Sigmoid colon (tissue), 4 donors: ENCODE data around the gene CASZ1.

Source experiments
- EP300 ChIP-seq, 4 donors: sonication (generic); formaldehyde crosslinking; IDR thresholded peaks; one replicate each; pipeline ENCODE4 v1.6.1; 2017; ENCODE audit warnings: antibody characterized with exemption in 4 of 4
- POLR2A ChIP-seq, 2 donors: fragments of 450-650 bp; IDR thresholded peaks; one replicate each; pipeline ENCODE4 v1.6.1; 2016; ENCODE audit warnings: antibody characterized with exemption in 2 of 2, mild to moderate bottlenecking in 2 of 2, moderate library complexity in 2 of 2
- POLR2AphosphoS5 ChIP-seq, 4 donors: sonication (generic); formaldehyde crosslinking; IDR thresholded peaks; one replicate each; pipeline ENCODE4 v1.6.1; 2017; ENCODE audit warnings: antibody characterized with exemption in 4 of 4
- TF ChIP-seq, protein P1 (sequence below), 4 experiments: fragments of 450-650 bp in 3 of 4; fragments of 200-600 bp in 1 of 4; IDR thresholded peaks; one replicate each; pipeline ENCODE4 v1.5.1; 2016 to 2019; ENCODE audit warnings: antibody characterized with exemption in 4 of 4, mild to moderate bottlenecking in 3 of 4, moderate library complexity in 2 of 4

- TF ChIP-seq POLR2A (IDR thresholded peaks at IDR 0.05) (no peak), POLR2AphosphoS5 (IDR thresholded peaks at IDR 0.05) (no peak), EP300 (IDR thresholded peaks at IDR 0.05) (no peak)
- TF ChIP-seq, protein P1, sequence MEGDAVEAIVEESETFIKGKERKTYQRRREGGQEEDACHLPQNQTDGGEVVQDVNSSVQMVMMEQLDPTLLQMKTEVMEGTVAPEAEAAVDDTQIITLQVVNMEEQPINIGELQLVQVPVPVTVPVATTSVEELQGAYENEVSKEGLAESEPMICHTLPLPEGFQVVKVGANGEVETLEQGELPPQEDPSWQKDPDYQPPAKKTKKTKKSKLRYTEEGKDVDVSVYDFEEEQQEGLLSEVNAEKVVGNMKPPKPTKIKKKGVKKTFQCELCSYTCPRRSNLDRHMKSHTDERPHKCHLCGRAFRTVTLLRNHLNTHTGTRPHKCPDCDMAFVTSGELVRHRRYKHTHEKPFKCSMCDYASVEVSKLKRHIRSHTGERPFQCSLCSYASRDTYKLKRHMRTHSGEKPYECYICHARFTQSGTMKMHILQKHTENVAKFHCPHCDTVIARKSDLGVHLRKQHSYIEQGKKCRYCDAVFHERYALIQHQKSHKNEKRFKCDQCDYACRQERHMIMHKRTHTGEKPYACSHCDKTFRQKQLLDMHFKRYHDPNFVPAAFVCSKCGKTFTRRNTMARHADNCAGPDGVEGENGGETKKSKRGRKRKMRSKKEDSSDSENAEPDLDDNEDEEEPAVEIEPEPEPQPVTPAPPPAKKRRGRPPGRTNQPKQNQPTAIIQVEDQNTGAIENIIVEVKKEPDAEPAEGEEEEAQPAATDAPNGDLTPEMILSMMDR (IDR thresholded peaks at IDR 0.05) = peak in 1 of 4 experiments; percentile 16
These were observed 109.9 kb downstream of the CASZ1 start for GRCh38 chr1:10686404-10687040.
